Panc1 (cell line): ENCODE measurements around the gene SLC66A2. TPM values are rescaled to one million over a fixed set of nuclear protein-coding genes. Genes with fewer than 3 reads are reported as not detected.

Source experiments
- ATAC-seq: fragments of 200-7000 bp; cut with Tn5 transposase; 2 replicates; pipeline ENCODE4 v1.9.1; 2020; ENCODE audit warnings: mild to moderate bottlenecking, moderate library complexity
- BruUV-seq: library from RNA; stranded (reverse); fragments of 400-500 nt; replicated peaks from 2 replicates; lab custom pipeline; 2021; lab: Mats Ljungman, UMichigan
- CTCF ChIA-PET: fragments of 300-600 bp; sonication (Branson Sonifier 250); formaldehyde crosslinking; loops from one replicate; lab custom pipeline; 2022; ENCODE audit warnings: antibody characterized with exemption; lab: Charles Lee
- POLR2A ChIA-PET: fragments of 300-600 bp; sonication (Branson Sonifier 250); formaldehyde crosslinking; loops from one replicate; lab custom pipeline; 2022; ENCODE audit warnings: antibody characterized with exemption; lab: Charles Lee
- DNase-seq: peaks from one replicate; pipeline ENCODE4 v3.0.0-alpha.2; 2010; ENCODE audit warnings: low read depth, low spot score
- H3K27ac ChIP-seq: 2 replicates; pipeline ENCODE4 v1.5.1; 2011; ENCODE audit warnings: mild to moderate bottlenecking, low read length, inconsistent platforms
- H3K27me3 ChIP-seq: fragments of 200-500 bp; sonication (Bioruptor generic); 2 replicates; pipeline ENCODE4 v1.6.0; 2014; ENCODE audit warnings: low read length, inconsistent platforms; ENCODE audit not compliant: control insufficient read depth, insufficient read depth
- H3K36me3 ChIP-seq: fragments of 200-500 bp; sonication (Bioruptor generic); 2 replicates; pipeline ENCODE4 v1.5.1; 2014; ENCODE audit warnings: inconsistent platforms, mild to moderate bottlenecking, low read length, moderate library complexity; ENCODE audit not compliant: control insufficient read depth, insufficient read depth
- H3K4me1 ChIP-seq: 2 replicates; pipeline ENCODE4 v1.5.1; 2011; ENCODE audit warnings: inconsistent platforms, mild to moderate bottlenecking, low read length, moderate library complexity; ENCODE audit not compliant: control insufficient read depth, insufficient read depth
- H3K4me3 ChIP-seq, 2 experiments: 2 replicates each; pipeline ENCODE4 v1.5.1; 2011 to 2012; ENCODE audit warnings: low read depth in 2 of 2, low read length in 2 of 2, mild to moderate bottlenecking in 2 of 2, inconsistent platforms in 1 of 2, moderate library complexity in 1 of 2
- H3K9me3 ChIP-seq: fragments of 200-500 bp; sonication (Bioruptor generic); 2 replicates; pipeline ENCODE4 v1.5.1; 2014; ENCODE audit warnings: low read depth, mild to moderate bottlenecking, inconsistent platforms, low read length, moderate library complexity; ENCODE audit not compliant: control insufficient read depth, insufficient read depth
- CTCF ChIP-seq: fragments of 450-650 bp; IDR thresholded peaks from 2 replicates; pipeline ENCODE4 v1.5.1; 2017; ENCODE audit warnings: mild to moderate bottlenecking
- POLR2AphosphoS5 ChIP-seq: IDR thresholded peaks from 2 replicates; pipeline ENCODE4 v1.6.1; 2012; ENCODE audit warnings: mild to moderate bottlenecking, low read depth, low read length, moderate library complexity
- SIN3A ChIP-seq: IDR thresholded peaks from 2 replicates; pipeline ENCODE4 v1.6.1; 2012; ENCODE audit warnings: low read depth, mild to moderate bottlenecking, low read length, moderate library complexity, borderline replicate concordance; ENCODE audit not compliant: insufficient read depth
- TCF7L2 ChIP-seq: IDR thresholded peaks from 2 replicates; pipeline ENCODE4 v1.6.1; 2011; ENCODE audit warnings: mild to moderate bottlenecking, low read depth, low read length, inconsistent platforms
- in situ Hi-C: cut with HindIII; loops from 2 replicates; pipeline ENCODE4 v1.10.0; 2016; ENCODE audit warnings: low sequenced_read_pairs, low pct_unique_long_range_greater_than_20kb
- intact Hi-C: fragments of 100-400 bp; cut with micrococcal nuclease; formaldehyde crosslinking; loops from one replicate; pipeline ENCODE4 v1.10.0; 2022; ENCODE audit not compliant: unreplicated experiment
- total RNA-seq: library from RNA; stranded (reverse); gene quantifications from one replicate; pipeline ENCODE4 v1.2.1, GENCODE V29; 2021; ENCODE audit not compliant: unreplicated experiment
- TF ChIP-seq, protein P1 (sequence below), 2 experiments: IDR thresholded peaks; 2 replicates each; pipeline ENCODE4 v1.6.1; 2011 to 2012; ENCODE audit warnings: low read depth in 2 of 2, control low read depth in 1 of 2, low read length in 1 of 2, mild to moderate bottlenecking in 1 of 2, moderate library complexity in 1 of 2; ENCODE audit not compliant: insufficient read depth in 1 of 2

The SLC66A2 gene
- total RNA-seq, 1 experiment from 2014 or later, result 92.5 TPM

GRCh38 chr18:79948719-79949411 lies 2.6 kb downstream of the SLC66A2 start:
- POLR2A ChIA-PET, result no interaction called here
- no peak for DNase-seq
- no peak for ATAC-seq
- H3K4me3 ChIP-seq, result 0 out of 4 replicates have a peak overlapping the region, but pooled peaks of 1 of the 2 experiments have one; percentile 3
- no peaks in the 10 kb centered on the region for H3K9me3 ChIP-seq
- H3K4me1 ChIP-seq, result peaks cover 40% of the 10 kb centered on the region
- H3K36me3 ChIP-seq, result no peaks in the 10 kb centered on the region
- no peaks in the 10 kb centered on the region for H3K27me3 ChIP-seq
- no TSS peak for BruUV-seq
- in situ Hi-C loops (no loop called here), intact Hi-C loops (no loop called here)
- CTCF ChIA-PET, result no interaction called here
- TF ChIP-seq, protein P1, sequence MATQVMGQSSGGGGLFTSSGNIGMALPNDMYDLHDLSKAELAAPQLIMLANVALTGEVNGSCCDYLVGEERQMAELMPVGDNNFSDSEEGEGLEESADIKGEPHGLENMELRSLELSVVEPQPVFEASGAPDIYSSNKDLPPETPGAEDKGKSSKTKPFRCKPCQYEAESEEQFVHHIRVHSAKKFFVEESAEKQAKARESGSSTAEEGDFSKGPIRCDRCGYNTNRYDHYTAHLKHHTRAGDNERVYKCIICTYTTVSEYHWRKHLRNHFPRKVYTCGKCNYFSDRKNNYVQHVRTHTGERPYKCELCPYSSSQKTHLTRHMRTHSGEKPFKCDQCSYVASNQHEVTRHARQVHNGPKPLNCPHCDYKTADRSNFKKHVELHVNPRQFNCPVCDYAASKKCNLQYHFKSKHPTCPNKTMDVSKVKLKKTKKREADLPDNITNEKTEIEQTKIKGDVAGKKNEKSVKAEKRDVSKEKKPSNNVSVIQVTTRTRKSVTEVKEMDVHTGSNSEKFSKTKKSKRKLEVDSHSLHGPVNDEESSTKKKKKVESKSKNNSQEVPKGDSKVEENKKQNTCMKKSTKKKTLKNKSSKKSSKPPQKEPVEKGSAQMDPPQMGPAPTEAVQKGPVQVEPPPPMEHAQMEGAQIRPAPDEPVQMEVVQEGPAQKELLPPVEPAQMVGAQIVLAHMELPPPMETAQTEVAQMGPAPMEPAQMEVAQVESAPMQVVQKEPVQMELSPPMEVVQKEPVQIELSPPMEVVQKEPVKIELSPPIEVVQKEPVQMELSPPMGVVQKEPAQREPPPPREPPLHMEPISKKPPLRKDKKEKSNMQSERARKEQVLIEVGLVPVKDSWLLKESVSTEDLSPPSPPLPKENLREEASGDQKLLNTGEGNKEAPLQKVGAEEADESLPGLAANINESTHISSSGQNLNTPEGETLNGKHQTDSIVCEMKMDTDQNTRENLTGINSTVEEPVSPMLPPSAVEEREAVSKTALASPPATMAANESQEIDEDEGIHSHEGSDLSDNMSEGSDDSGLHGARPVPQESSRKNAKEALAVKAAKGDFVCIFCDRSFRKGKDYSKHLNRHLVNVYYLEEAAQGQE (IDR thresholded peaks at IDR 0.05; ENCODE audit: insufficient read depth in 1 of 2, low read depth in 2 of 2, low read length in 1 of 2), result no peak
- no peak for TF ChIP-seq POLR2AphosphoS5
- TF ChIP-seq SIN3A, result no peak
- TF ChIP-seq TCF7L2, result no peak
- TF ChIP-seq CTCF, result no peak
- H3K27ac ChIP-seq, result no peak overlapping the region

- Histone ChIP-seq H3K27ac (no peak overlapping the region), H3K4me1 (peaks cover 35% of the 10 kb centered on the region), H3K27me3 (no peaks in the 10 kb centered on the region), H3K9me3 (no peaks in the 10 kb centered on the region), H3K36me3 (no peaks in the 10 kb centered on the region), H3K4me3 (no peak overlapping the region)
- in situ Hi-C loops (no loop called here), intact Hi-C loops (no loop called here)
- no peak for DNase-seq
- BruUV-seq, result no TSS peak
- ChIA-PET POLR2A (no interaction called here), CTCF (no interaction called here)
- TF ChIP-seq POLR2AphosphoS5 (no peak), TCF7L2 (no peak), CTCF (no peak), SIN3A (no peak)
- TF ChIP-seq, protein P1 (IDR thresholded peaks at IDR 0.05; ENCODE audit: insufficient read depth in 1 of 2, low read depth in 2 of 2, low read length in 1 of 2), result no peak
- no peak for ATAC-seq
Measured at GRCh38 chr18:79947881-79948610, 3.4 kb downstream of the SLC66A2 start.
